PFSK-1 (cell line): Measurements from ENCODE around the gene CDK10.
A peak's percentile ranks its signal among the peaks of the same experiment; 100 is the strongest.

Source experiments
- FOXP2 ChIP-seq: optimal IDR thresholded peaks from 2 replicates; pipeline ENCODE3; 2011; ENCODE audit warnings: borderline replicate concordance, control low read depth, inconsistent platforms; ENCODE audit not compliant: insufficient read depth; ENCODE audit errors: extremely low read length, extremely low read depth
- POLR2AphosphoS5 ChIP-seq: IDR thresholded peaks from 2 replicates; pipeline ENCODE4 v1.6.1; 2012; ENCODE audit warnings: low read depth, mild to moderate bottlenecking, control low read depth, low read length, moderate library complexity
- REST ChIP-seq, 2 experiments: IDR thresholded peaks; 2 replicates each; pipeline versions ENCODE4 v1.6.1 to v1.8.0; 2011 to 2012; ENCODE audit warnings: low read depth in 2 of 2, low read length in 2 of 2, control low read depth in 1 of 2, inconsistent platforms in 1 of 2, mild to moderate bottlenecking in 1 of 2, moderate library complexity in 1 of 2; ENCODE audit not compliant: insufficient read depth in 1 of 2
- SIN3A ChIP-seq: IDR thresholded peaks from 2 replicates; pipeline ENCODE4 v1.6.1; 2012; ENCODE audit warnings: mild to moderate bottlenecking, low read length, moderate library complexity, borderline replicate concordance; ENCODE audit not compliant: insufficient read depth
- TAF1 ChIP-seq: IDR thresholded peaks from 2 replicates; pipeline ENCODE4 v1.6.1; 2012; ENCODE audit warnings: low read length, control low read depth, borderline replicate concordance; ENCODE audit not compliant: insufficient read depth

DNA sequence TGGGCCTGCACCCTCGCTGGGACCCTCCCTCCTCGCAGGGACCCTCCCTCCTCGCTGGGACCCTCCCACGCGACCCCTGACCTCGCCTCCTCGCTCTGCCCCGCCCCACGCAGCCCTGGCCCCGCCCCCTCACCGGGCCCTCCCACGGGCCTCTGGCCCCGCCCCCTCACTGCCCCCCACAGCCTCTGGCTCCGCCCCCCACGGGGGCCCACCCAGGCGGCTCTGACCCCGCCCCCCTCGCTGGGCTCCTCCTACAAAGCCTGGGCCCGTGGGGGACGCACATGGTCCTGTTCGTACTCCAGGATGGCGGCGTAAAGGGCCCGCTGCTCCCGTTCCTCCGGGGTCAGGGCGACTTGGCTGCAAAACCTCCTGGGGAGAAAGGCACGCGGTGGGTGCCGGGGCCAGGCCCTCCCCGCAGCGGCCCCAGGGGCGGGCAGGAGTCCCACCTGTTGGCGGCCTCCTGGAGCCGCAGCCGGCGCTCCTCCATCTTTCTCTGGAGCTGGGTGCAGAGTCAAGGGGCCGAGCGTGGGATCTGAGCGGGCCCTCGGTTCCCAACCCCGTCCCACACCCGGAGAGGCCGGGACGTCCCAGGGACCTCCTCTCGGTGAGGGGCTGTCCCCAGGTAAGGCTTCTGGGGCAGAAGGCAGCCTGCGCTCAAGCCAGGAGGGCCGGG lies 25.2 kb downstream of the CDK10 start:
- TF ChIP-seq REST (IDR thresholded peaks at IDR 0.05; ENCODE audit: insufficient read depth in 1 of 2, low read depth in 2 of 2, low read length in 2 of 2): no peak
- peak; percentile 72; the same call in 1 of the 2 replicates for TF ChIP-seq TAF1
- TF ChIP-seq POLR2AphosphoS5: peak; percentile 95
- TF ChIP-seq SIN3A: 0 out of 2 replicates have a peak, but pooled peaks have one; percentile 64
- TF ChIP-seq FOXP2: peak; percentile 23
